ENCODE data around the gene ADCY2. TPM values are rescaled to one million over a fixed set of nuclear protein-coding genes. Genes with fewer than 3 reads are reported as not detected.

ADCY2 gene
- total RNA-seq, 8 experiments from 2014 or later: 0.09 to 83.3 (median 8.9) TPM

- in situ Hi-C loops (cut with MboI; ENCODE audit: low pct_unique_long_range_greater_than_20kb in 2 of 9, low sequenced_read_pairs in 9 of 9, unreplicated experiment in 9 of 9): no loop called here
- Histone ChIP-seq H3K4me1 (replicated peaks in 1 of 2) (peaks cover 3 to 7% of the 10 kb centered on the region in 2 donors), H3K4me3 (no peak overlapping the region), H3K27ac (no peak overlapping the region)
- ATAC-seq (replicated peaks in 6 of 8): no peak
- 0 to 100% (median 78%) methylated on average over 1 to 5 of the region's 5 CpGs; no CpG with 5 or more reads in 3 of the 10 experiments for WGBS, 10 experiments
Measured at GRCh38 chr5:7493622-7494021, 97.7 kb downstream of the ADCY2 start.

GRCh38 chr5:7494481-7495130 lies 98.7 kb downstream of the ADCY2 start:
- in situ Hi-C loops (cut with MboI; ENCODE audit: low pct_unique_long_range_greater_than_20kb in 2 of 9, low sequenced_read_pairs in 9 of 9, unreplicated experiment in 9 of 9): no loop called here
- 0 to 100% (median 92%) methylated on average over 1 to 2 of the region's 2 CpGs; no CpG with 5 or more reads in 4 of the 10 experiments for whole genome bisulfite sequencing, 10 experiments

GRCh38 chr5:7495131-7495517 lies 99.2 kb downstream of the ADCY2 start:
- 0 to 69% (median 35%) methylated on average over 2 to 5 of the region's 5 CpGs; no CpG with 5 or more reads in 1 of the 10 experiments for WGBS, 10 experiments
- no peak overlapping the region for H3K27ac ChIP-seq
- in situ Hi-C loops (cut with MboI; ENCODE audit: low pct_unique_long_range_greater_than_20kb in 2 of 9, low sequenced_read_pairs in 9 of 9, unreplicated experiment in 9 of 9): no loop called here
- peak in 3 of 8 experiments; percentile 17 to 55 (median 55) for ATAC-seq (replicated peaks in 6 of 8)
- no peak overlapping the region for H3K4me3 ChIP-seq
- H3K4me1 ChIP-seq (replicated peaks in 1 of 2): peaks cover 3 to 7% of the 10 kb centered on the region in 2 donors

More at GRCh38 chr5:7494481-7495130, 98.7 kb downstream of the ADCY2 start:
- Histone ChIP-seq H3K4me1 (replicated peaks in 1 of 2) (peaks cover 3 to 7% of the 10 kb centered on the region in 2 donors), H3K27ac (no peak overlapping the region), H3K4me3 (no peak overlapping the region)
- ATAC-seq (replicated peaks in 6 of 8): no peak

- in situ Hi-C loops (cut with MboI; ENCODE audit: low pct_unique_long_range_greater_than_20kb in 2 of 9, low sequenced_read_pairs in 9 of 9, unreplicated experiment in 9 of 9): no loop called here
- H3K4me3 ChIP-seq: no peak overlapping the region
- H3K4me1 ChIP-seq (replicated peaks in 1 of 2): peaks cover 2 to 5% of the 10 kb centered on the region in 2 donors
- H3K27ac ChIP-seq: no peak overlapping the region
- WGBS, 10 experiments: 26 to 100% (median 83%) methylated on average over 1 to 3 of the region's 3 CpGs; no CpG with 5 or more reads in 2 of the 10 experiments
- ATAC-seq (replicated peaks in 6 of 8): peak in 2 of 8 experiments; percentile 24 to 73
Measured at GRCh38 chr5:7500256-7500655, 104.3 kb downstream of the ADCY2 start.

- Histone ChIP-seq H3K4me3 (no peak overlapping the region), H3K4me1 (replicated peaks in 1 of 2) (peaks cover 2 to 5% of the 10 kb centered on the region in 2 donors), H3K27ac (no peak overlapping the region)
- in situ Hi-C loops (cut with MboI; ENCODE audit: low pct_unique_long_range_greater_than_20kb in 2 of 9, low sequenced_read_pairs in 9 of 9, unreplicated experiment in 9 of 9): no loop called here
- no peak for ATAC-seq (replicated peaks in 6 of 8)
- 43 to 100% (median 50%) methylated on average over 1 to 2 of the region's 2 CpGs; no CpG with 5 or more reads in 1 of the 10 experiments for WGBS, 10 experiments
Measured at GRCh38 chr5:7501061-7501460, 105.1 kb downstream of the ADCY2 start.

GRCh38 chr5:7503564-7503963 lies 107.6 kb downstream of the ADCY2 start:
- no peak for ATAC-seq (replicated peaks in 6 of 8)
- 0 to 100% (median 86%) methylated on average over 1 to 8 of the region's 9 CpGs; no CpG with 5 or more reads in 1 of the 10 experiments for WGBS, 10 experiments
- in situ Hi-C loops (cut with MboI; ENCODE audit: low pct_unique_long_range_greater_than_20kb in 2 of 9, low sequenced_read_pairs in 9 of 9, unreplicated experiment in 9 of 9): no loop called here
- no peak overlapping the region for H3K4me3 ChIP-seq
- no peak overlapping the region for H3K27ac ChIP-seq
- H3K4me1 ChIP-seq (replicated peaks in 1 of 2): peaks cover 2 to 5% of the 10 kb centered on the region in 2 donors

GRCh38 chr5:7515284-7515914 lies 119.5 kb downstream of the ADCY2 start:
- in situ Hi-C loops (cut with MboI; ENCODE audit: low pct_unique_long_range_greater_than_20kb in 2 of 9, low sequenced_read_pairs in 9 of 9, unreplicated experiment in 9 of 9): no loop called here
- H3K4me1 ChIP-seq (replicated peaks in 1 of 2): peaks cover 7 to 16% of the 10 kb centered on the region in 2 donors
- no peak overlapping the region for H3K4me3 ChIP-seq
- WGBS, 10 experiments: 0 to 100% (median 37%) methylated on average over 1 to 3 of the region's 3 CpGs; no CpG with 5 or more reads in 2 of the 10 experiments
- H3K27ac ChIP-seq: peak overlapping the region in 1 of 2 donors; percentile 58
- peak in 3 of 8 experiments; percentile 93 to 94 (median 93) for ATAC-seq (replicated peaks in 6 of 8)

- Histone ChIP-seq H3K27ac (no peak overlapping the region), H3K4me3 (no peak overlapping the region), H3K4me1 (replicated peaks in 1 of 2) (peaks cover 7 to 16% of the 10 kb centered on the region in 2 donors)
- 0 to 100% (median 69%) methylated on average over 1 to 2 of the region's 2 CpGs; no CpG with 5 or more reads in 3 of the 10 experiments for WGBS, 10 experiments
- in situ Hi-C loops (cut with MboI; ENCODE audit: low pct_unique_long_range_greater_than_20kb in 2 of 9, low sequenced_read_pairs in 9 of 9, unreplicated experiment in 9 of 9): no loop called here
- no peak for ATAC-seq (replicated peaks in 6 of 8)
Measured at GRCh38 chr5:7516253-7516652, 120.3 kb downstream of the ADCY2 start.

GRCh38 chr5:7517006-7517405 lies 121.1 kb downstream of the ADCY2 start:
- Histone ChIP-seq H3K4me3 (no peak overlapping the region), H3K4me1 (replicated peaks in 1 of 2) (peaks cover 7 to 16% of the 10 kb centered on the region in 2 donors), H3K27ac (no peak overlapping the region)
- in situ Hi-C loops (cut with MboI; ENCODE audit: low pct_unique_long_range_greater_than_20kb in 2 of 9, low sequenced_read_pairs in 9 of 9, unreplicated experiment in 9 of 9): no loop called here
- WGBS, 10 experiments: 20 to 100% (median 88%) methylated on average over 2 to 3 of the region's 3 CpGs; no CpG with 5 or more reads in 3 of the 10 experiments
- ATAC-seq (replicated peaks in 6 of 8): peak in 1 of 8 experiments; percentile 39

GRCh38 chr5:7518947-7519560 lies 123.1 kb downstream of the ADCY2 start:
- Histone ChIP-seq H3K4me3 (no peak overlapping the region), H3K4me1 (replicated peaks in 1 of 2) (peaks cover 7 to 16% of the 10 kb centered on the region in 2 donors), H3K27ac (no peak overlapping the region)
- 37 to 92% (median 81%) methylated on average over 1 to 9 of the region's 11 CpGs; no CpG with 5 or more reads in 2 of the 10 experiments for WGBS, 10 experiments
- no peak for ATAC-seq (replicated peaks in 6 of 8)
- in situ Hi-C loops (cut with MboI; ENCODE audit: low pct_unique_long_range_greater_than_20kb in 2 of 9, low sequenced_read_pairs in 9 of 9, unreplicated experiment in 9 of 9): no loop called here

GRCh38 chr5:7519564-7519963 lies 123.6 kb downstream of the ADCY2 start:
- Histone ChIP-seq H3K4me1 (replicated peaks in 1 of 2) (peaks cover 6 to 11% of the 10 kb centered on the region in 2 donors), H3K27ac (no peak overlapping the region), H3K4me3 (no peak overlapping the region)
- in situ Hi-C loops (cut with MboI; ENCODE audit: low pct_unique_long_range_greater_than_20kb in 2 of 9, low sequenced_read_pairs in 9 of 9, unreplicated experiment in 9 of 9): no loop called here
- no peak for ATAC-seq (replicated peaks in 6 of 8)
- WGBS, 10 experiments: 0 to 78% (median 40%) methylated on average over 1 to 5 of the region's 5 CpGs

GRCh38 chr5:7529880-7530279 lies 133.9 kb downstream of the ADCY2 start:
- in situ Hi-C loops (cut with MboI; ENCODE audit: low pct_unique_long_range_greater_than_20kb in 2 of 9, low sequenced_read_pairs in 9 of 9, unreplicated experiment in 9 of 9): no loop called here
- Histone ChIP-seq H3K27ac (no peak overlapping the region), H3K4me1 (replicated peaks in 1 of 2) (no peaks in the 10 kb centered on the region), H3K4me3 (no peak overlapping the region)
- no peak for ATAC-seq (replicated peaks in 6 of 8)

GRCh38 chr5:7533941-7534340 lies 138.0 kb downstream of the ADCY2 start:
- in situ Hi-C loops (cut with MboI; ENCODE audit: low pct_unique_long_range_greater_than_20kb in 2 of 9, low sequenced_read_pairs in 9 of 9, unreplicated experiment in 9 of 9): no loop called here
- WGBS, 10 experiments: 0 to 80% (median 75%) methylated on average over 1 of the region's 1 CpG; no CpG with 5 or more reads in 3 of the 10 experiments
- H3K4me1 ChIP-seq (replicated peaks in 1 of 2): no peaks in the 10 kb centered on the region
- no peak for ATAC-seq (replicated peaks in 6 of 8)
- no peak overlapping the region for H3K4me3 ChIP-seq
- no peak overlapping the region for H3K27ac ChIP-seq
